ENCODE results near the gene ZBTB9.

ZBTB9 gene

GRCh38 chr6:33416386-33417127, 37.8 kb upstream of the ZBTB9 start:
- peaks cover 9% of the 10 kb centered on the region for H3K36me3 Mint-ChIP-seq
- H3K4me1 Mint-ChIP-seq = peaks cover 84% of the 10 kb centered on the region
- peak overlapping the region; percentile 97 for H3K27ac Mint-ChIP-seq
- H3K4me3 Mint-ChIP-seq = peak overlapping the region; percentile 95
- no peaks in the 10 kb centered on the region for H3K27me3 Mint-ChIP-seq
- H3K9me3 Mint-ChIP-seq = no peaks in the 10 kb centered on the region

GRCh38 chr6:33417128-33417902, 37.1 kb upstream of the ZBTB9 start:
- Mint-ChIP-seq H3K27ac (peak overlapping the region; percentile 97), H3K36me3 (peaks cover 9% of the 10 kb centered on the region), H3K9me3 (no peaks in the 10 kb centered on the region), H3K4me1 (peaks cover 87% of the 10 kb centered on the region), H3K4me3 (peak overlapping the region; percentile 95), H3K27me3 (no peaks in the 10 kb centered on the region)

- H3K9me3 Mint-ChIP-seq = no peaks in the 10 kb centered on the region
- peaks cover 85% of the 10 kb centered on the region for H3K4me1 Mint-ChIP-seq
- H3K27ac Mint-ChIP-seq = peak within 1 kb of the TSS; percentile 97
- H3K36me3 Mint-ChIP-seq = peaks cover 9% of the 10 kb centered on the region
- no peaks in the 10 kb centered on the region for H3K27me3 Mint-ChIP-seq
- peak within 1 kb of the TSS; percentile 95 for H3K4me3 Mint-ChIP-seq
Measured at GRCh38 chr6:33417903-33418689, 36.3 kb upstream of the ZBTB9 start, which contains the start of gene CUTA. TSS of gene CUTA (minus strand) at chr6:33418107. CDS start at chr6:33418000, 107 bp downstream.

GRCh38 chr6:33418690-33419291, 35.6 kb upstream of the ZBTB9 start:
- Mint-ChIP-seq H3K4me1 (peaks cover 85% of the 10 kb centered on the region), H3K27ac (peak overlapping the region; percentile 97), H3K27me3 (no peaks in the 10 kb centered on the region), H3K9me3 (no peaks in the 10 kb centered on the region), H3K36me3 (peaks cover 8% of the 10 kb centered on the region), H3K4me3 (peak overlapping the region; percentile 95)

- Mint-ChIP-seq H3K27ac (peak within 1 kb of the TSS; percentile 97), H3K36me3 (peaks cover 4% of the 10 kb centered on the region), H3K9me3 (no peaks in the 10 kb centered on the region), H3K27me3 (no peaks in the 10 kb centered on the region), H3K4me3 (peak within 1 kb of the TSS; percentile 95), H3K4me1 (peaks cover 85% of the 10 kb centered on the region)
Measured at GRCh38 chr6:33419580-33420490, 34.5 kb upstream of the ZBTB9 start, which contains the start of gene SYNGAP1. TSS of gene SYNGAP1 (plus strand) at chr6:33420065. CDS start at chr6:33420265, 200 bp downstream.

- H3K9me3 Mint-ChIP-seq = no peaks in the 10 kb centered on the region
- no peaks in the 10 kb centered on the region for H3K27me3 Mint-ChIP-seq
- peaks cover 84% of the 10 kb centered on the region for H3K4me1 Mint-ChIP-seq
- H3K36me3 Mint-ChIP-seq = peaks cover 2% of the 10 kb centered on the region
- no peak overlapping the region for H3K27ac Mint-ChIP-seq
- peak overlapping the region; percentile 56 for H3K4me3 Mint-ChIP-seq
Measured at GRCh38 chr6:33420491-33421343, 33.7 kb upstream of the ZBTB9 start.

- Mint-ChIP-seq H3K27ac (peak overlapping the region; percentile 63), H3K4me1 (peaks cover 80% of the 10 kb centered on the region), H3K36me3 (peaks cover under 1% of the 10 kb centered on the region), H3K9me3 (no peaks in the 10 kb centered on the region), H3K27me3 (no peaks in the 10 kb centered on the region), H3K4me3 (peak overlapping the region; percentile 56)
Measured at GRCh38 chr6:33421344-33421643, 33.1 kb upstream of the ZBTB9 start.

GRCh38 chr6:33423777-33424176, 30.6 kb upstream of the ZBTB9 start:
- Mint-ChIP-seq H3K27ac (peak overlapping the region; percentile 69), H3K9me3 (no peaks in the 10 kb centered on the region), H3K4me3 (peak overlapping the region; percentile 92), H3K27me3 (no peaks in the 10 kb centered on the region), H3K4me1 (peaks cover 77% of the 10 kb centered on the region), H3K36me3 (no peaks in the 10 kb centered on the region)

- H3K36me3 Mint-ChIP-seq = no peaks in the 10 kb centered on the region
Measured at GRCh38 chr6:33424855-33425667, 29.3 kb upstream of the ZBTB9 start.

GRCh38 chr6:33425668-33426577, 28.5 kb upstream of the ZBTB9 start:
- no peaks in the 10 kb centered on the region for H3K36me3 Mint-ChIP-seq

More at GRCh38 chr6:33424855-33425667, 29.3 kb upstream of the ZBTB9 start:
- H3K9me3 Mint-ChIP-seq = no peaks in the 10 kb centered on the region
- H3K4me1 Mint-ChIP-seq = peaks cover 79% of the 10 kb centered on the region
- H3K4me3 Mint-ChIP-seq = peak overlapping the region; percentile 92
- H3K27me3 Mint-ChIP-seq = no peaks in the 10 kb centered on the region
- peak overlapping the region; percentile 78 for H3K27ac Mint-ChIP-seq

GRCh38 chr6:33426590-33427511, 27.5 kb upstream of the ZBTB9 start:
- H3K9me3 Mint-ChIP-seq = no peaks in the 10 kb centered on the region
- H3K4me3 Mint-ChIP-seq = peak overlapping the region; percentile 92
- no peaks in the 10 kb centered on the region for H3K27me3 Mint-ChIP-seq
- H3K4me1 Mint-ChIP-seq = peaks cover 80% of the 10 kb centered on the region
- no peaks in the 10 kb centered on the region for H3K36me3 Mint-ChIP-seq
- peak overlapping the region; percentile 92 for H3K27ac Mint-ChIP-seq

More at GRCh38 chr6:33425668-33426577, 28.5 kb upstream of the ZBTB9 start:
- Mint-ChIP-seq H3K27ac (peak overlapping the region; percentile 83), H3K9me3 (no peaks in the 10 kb centered on the region), H3K27me3 (no peaks in the 10 kb centered on the region), H3K4me1 (peaks cover 83% of the 10 kb centered on the region), H3K4me3 (peak overlapping the region; percentile 92)
